GM18517 (cell line): ENCODE data around the gene TENM4.

Experiments used
- ATAC-seq: cut with Tn5 transposase; IDR thresholded peaks from one replicate; pipeline ENCODE4 v1.9.1; 2021; ENCODE audit warnings: mild to moderate bottlenecking, moderate library complexity; ENCODE audit not compliant: unreplicated experiment

TENM4 gene

GRCh38 chr11:79189055-79189454 is 251.8 kb downstream of the TENM4 start:
- ATAC-seq: no peak

- no peak for ATAC-seq
These were observed 254.2 kb downstream of the TENM4 start for GRCh38 chr11:79186669-79187068.

GRCh38 chr11:79185351-79185750 is 255.5 kb downstream of the TENM4 start:
- no peak for ATAC-seq

GRCh38 chr11:79184285-79184684 is 256.5 kb downstream of the TENM4 start:
- no peak for ATAC-seq

GRCh38 chr11:79182794-79183193 is 258.0 kb downstream of the TENM4 start:
- ATAC-seq: no peak

- no peak for ATAC-seq
These were observed 261.7 kb downstream of the TENM4 start for GRCh38 chr11:79179087-79179486.

GRCh38 chr11:79174045-79175008 is 266.5 kb downstream of the TENM4 start:
- ATAC-seq: no peak

- ATAC-seq: no peak
These were observed 267.2 kb downstream of the TENM4 start for GRCh38 chr11:79173615-79174014.

GRCh38 chr11:79170321-79170720 is 270.5 kb downstream of the TENM4 start:
- ATAC-seq: no peak

GRCh38 chr11:79168530-79169110 is 272.2 kb downstream of the TENM4 start:
- ATAC-seq: no peak

GRCh38 chr11:79167510-79168188 is 273.2 kb downstream of the TENM4 start:
- no peak for ATAC-seq

- ATAC-seq: no peak
These were observed 274.9 kb downstream of the TENM4 start for GRCh38 chr11:79165908-79166307.

- ATAC-seq: no peak
These were observed 279.9 kb downstream of the TENM4 start for GRCh38 chr11:79160791-79161403.

GRCh38 chr11:79159657-79160450 is 281.0 kb downstream of the TENM4 start:
- no peak for ATAC-seq

GRCh38 chr11:79157738-79158137 is 283.1 kb downstream of the TENM4 start:
- ATAC-seq: no peak

- no peak for ATAC-seq
These were observed 284.8 kb downstream of the TENM4 start for GRCh38 chr11:79156031-79156430.

GRCh38 chr11:79155237-79155636 is 285.6 kb downstream of the TENM4 start:
- ATAC-seq: no peak

GRCh38 chr11:79152511-79152910 is 288.3 kb downstream of the TENM4 start:
- no peak for ATAC-seq

GRCh38 chr11:79151396-79151795 is 289.4 kb downstream of the TENM4 start:
- no peak for ATAC-seq

GRCh38 chr11:79150966-79151365 is 289.9 kb downstream of the TENM4 start:
- no peak for ATAC-seq
